HG02938 (cell line): Measurements from ENCODE around the gene C16orf74.

Source experiments
- ATAC-seq: cut with Tn5 transposase; IDR thresholded peaks from one replicate; pipeline ENCODE4 v1.9.1; 2021; ENCODE audit warnings: mild to moderate bottlenecking, moderate library complexity; ENCODE audit not compliant: unreplicated experiment

Gene C16orf74

GRCh38 chr16:85677383-85677967, 73.4 kb downstream of the C16orf74 start:
- ATAC-seq, result no peak

DNA sequence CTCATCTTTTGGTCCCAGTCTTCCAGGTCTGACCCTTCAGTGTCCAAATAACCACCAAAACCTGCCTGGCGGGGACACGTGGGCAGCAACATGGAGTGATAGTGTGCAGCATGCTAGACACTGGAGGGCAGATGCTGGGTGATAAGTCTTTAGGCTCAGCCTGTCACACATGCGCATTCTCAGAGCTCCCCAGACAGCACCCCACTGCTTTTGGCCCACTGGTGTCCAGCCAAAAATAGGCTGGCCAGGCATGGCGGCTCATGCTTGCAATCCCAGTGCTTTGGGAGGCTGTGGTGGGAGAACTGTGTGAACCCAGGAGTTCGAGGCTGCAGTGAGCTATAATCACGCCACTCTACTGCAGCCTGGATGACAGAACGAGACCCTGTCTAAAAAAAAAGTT, 74.4 kb downstream of the C16orf74 start:
- no peak for ATAC-seq

DNA sequence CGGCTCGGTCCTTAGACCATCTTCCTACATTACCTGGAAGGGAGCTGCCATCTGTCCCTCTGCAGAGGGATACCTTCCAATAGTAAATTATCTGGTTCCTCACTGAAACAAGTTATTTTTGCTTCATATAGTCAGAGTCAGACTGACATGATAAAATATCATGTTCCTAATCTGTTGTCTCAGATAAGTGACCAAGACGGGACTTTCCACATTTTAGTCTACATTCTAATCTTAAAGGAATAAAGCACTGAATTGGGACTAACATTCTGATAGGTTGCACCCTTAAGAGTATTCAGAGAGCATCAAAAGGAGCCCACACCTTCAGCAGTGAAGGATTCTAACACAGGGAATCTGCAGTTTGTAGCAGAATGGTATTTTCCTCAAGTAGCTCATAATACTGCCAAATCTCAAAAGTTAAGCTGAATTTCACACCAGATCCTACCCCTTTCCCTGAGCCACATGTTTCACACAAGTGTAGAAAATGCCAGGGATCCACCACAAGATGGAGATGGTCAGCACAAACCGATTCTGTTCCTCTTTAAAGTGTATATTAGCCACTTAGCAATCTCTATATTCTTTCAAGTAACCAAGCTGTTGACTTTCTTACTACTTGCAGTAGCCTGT, 75.5 kb downstream of the C16orf74 start:
- ATAC-seq, result no peak

- ATAC-seq, result peak; percentile 52
Observed at GRCh38 chr16:85674828-85675227, 76.1 kb downstream of the C16orf74 start.

DNA sequence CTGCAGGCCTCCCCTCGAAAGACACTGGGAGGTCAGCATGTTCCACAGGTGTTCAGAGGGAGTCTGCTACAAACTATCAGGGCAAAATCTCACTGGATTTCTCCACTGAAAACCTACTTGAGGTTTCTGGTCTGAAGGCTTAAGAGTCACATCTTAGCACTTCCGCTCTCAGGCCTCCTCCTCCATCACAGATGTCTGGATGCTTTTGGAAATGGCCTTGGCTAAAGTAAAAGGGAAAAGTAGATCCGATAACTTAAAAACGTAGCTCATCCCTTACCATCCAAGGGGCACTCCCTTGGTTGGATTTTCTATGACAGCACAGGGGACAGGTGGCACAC, 76.5 kb downstream of the C16orf74 start:
- ATAC-seq, result no peak

GRCh38 chr16:85673529-85674417, 77.1 kb downstream of the C16orf74 start:
- no peak for ATAC-seq

DNA sequence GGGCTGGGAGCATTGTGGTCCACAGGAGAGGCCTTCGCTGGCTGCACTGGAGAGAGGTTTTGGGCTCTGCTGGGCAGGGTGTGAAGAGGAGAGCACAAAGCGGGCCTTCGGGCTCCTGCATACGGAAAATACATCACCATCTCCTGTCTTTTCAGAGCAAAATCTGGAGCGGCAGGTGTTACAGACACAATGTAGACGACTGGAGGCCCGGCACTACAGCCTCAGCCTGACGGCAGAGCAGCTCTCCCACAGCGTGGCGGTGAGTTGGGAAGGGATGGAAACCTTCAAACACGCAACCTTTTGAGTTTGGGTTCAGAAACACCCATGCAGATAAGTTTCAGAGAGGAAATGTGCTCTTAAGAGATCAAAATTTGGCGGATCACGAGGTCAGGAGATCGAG, 80.1 kb downstream of the C16orf74 start:
- ATAC-seq, result no peak

GRCh38 chr16:85668676-85669424, 82.0 kb downstream of the C16orf74 start:
- no peak for ATAC-seq

- ATAC-seq, result no peak
Observed at GRCh38 chr16:85667841-85668413, 83.0 kb downstream of the C16orf74 start.

DNA sequence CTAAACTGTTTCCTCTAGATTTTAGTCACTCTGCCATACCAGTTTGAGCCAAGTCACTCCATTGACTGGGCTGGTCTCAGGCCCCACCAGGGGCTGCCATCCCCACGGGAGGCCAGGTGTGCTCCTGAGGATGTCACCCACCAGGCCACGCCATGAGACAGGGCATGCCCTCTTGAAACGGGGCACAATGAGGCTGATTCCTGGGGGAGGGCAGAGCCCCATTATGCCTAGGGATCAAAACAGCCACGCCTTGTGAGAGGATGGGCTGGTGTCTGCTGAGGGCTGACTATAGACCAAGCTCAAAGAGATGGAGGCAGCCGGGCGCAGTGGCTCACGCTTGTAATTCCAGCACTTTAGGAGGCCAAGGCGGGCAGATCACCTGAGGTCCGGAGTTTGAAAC, 83.6 kb downstream of the C16orf74 start:
- ATAC-seq, result no peak

GRCh38 chr16:85665929-85666328, 85.0 kb downstream of the C16orf74 start:
- ATAC-seq, result no peak

DNA sequence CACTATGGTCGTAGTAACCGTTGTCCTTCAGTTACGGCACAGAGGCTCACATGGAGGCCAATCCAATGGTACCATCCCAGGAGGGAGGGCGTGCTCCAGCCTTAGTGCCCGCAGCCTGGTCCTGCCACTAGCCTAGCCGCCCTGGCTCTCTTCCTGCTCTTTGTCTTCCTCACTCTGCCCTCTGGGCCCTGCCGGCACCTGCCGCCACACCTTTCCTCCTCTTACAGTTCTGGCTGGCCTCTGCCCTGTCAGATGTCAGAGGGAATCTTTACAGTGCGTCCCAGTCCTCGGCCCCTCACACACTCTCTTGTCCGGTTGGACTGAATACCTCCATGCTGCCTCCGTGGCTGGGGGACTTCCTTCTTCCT, 85.5 kb downstream of the C16orf74 start:
- no peak for ATAC-seq

- ATAC-seq, result no peak
Observed at GRCh38 chr16:85664580-85665372, 86.1 kb downstream of the C16orf74 start.

DNA sequence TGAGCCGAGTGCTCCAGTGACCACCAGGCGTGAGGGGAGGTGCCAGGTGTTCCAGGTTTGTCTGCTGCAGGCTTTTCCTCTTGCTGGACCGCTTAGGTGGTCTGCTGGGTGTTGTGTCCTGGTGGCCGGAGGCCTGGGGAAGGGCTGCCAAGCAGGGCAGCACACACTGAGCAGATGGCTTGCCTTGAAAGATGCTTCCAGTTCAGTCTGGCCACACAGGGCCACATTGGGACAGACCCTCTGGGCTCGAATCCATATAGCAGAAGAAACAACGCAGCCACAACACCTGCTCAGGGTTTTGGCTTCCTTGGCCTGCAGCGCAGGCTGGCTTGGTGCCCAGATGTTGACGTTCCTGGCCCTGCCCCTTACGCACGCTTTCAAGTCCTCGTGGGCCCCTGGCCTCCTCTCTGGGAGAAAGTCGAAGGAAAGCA, 87.0 kb downstream of the C16orf74 start:
- ATAC-seq, result no peak

GRCh38 chr16:85662976-85663830, 87.7 kb downstream of the C16orf74 start:
- ATAC-seq, result no peak

DNA sequence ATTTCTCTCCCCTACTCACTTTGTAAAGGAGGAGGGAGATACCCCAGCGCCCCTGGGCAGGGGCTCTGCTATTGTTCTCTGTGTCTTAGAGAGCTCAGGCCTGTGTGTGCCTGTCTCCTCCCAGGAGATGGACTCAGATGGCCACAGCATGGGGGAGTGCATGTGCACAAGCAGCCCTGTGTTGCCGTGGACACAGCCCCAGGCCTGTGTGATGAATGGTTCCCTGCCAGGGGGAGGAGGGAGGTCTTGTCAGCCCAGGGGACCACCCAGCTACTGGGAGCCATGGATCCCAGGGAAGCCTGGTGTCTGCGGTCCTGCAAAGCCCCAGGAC, 88.4 kb downstream of the C16orf74 start:
- no peak for ATAC-seq

GRCh38 chr16:85661740-85662481, 89.0 kb downstream of the C16orf74 start:
- no peak for ATAC-seq

- ATAC-seq, result no peak
Observed at GRCh38 chr16:85660843-85661739, 89.8 kb downstream of the C16orf74 start.
